ENCODE measurements around the gene OIP5. TPM values are rescaled to one million over a fixed set of nuclear protein-coding genes. Genes with fewer than 3 reads are reported as not detected.

OIP5 gene
- total RNA-seq, result 0.43 and 0.74 TPM in 2 replicates

GRCh38 chr15:41332194-41333025, at the start of gene OIP5, which contains the start of gene NUSAP1:
Gene OIP5, minus strand, starts transcription at chr15:41332591. Its CDS starts 30 bp downstream, at chr15:41332561.
Gene NUSAP1, plus strand, starts transcription at chr15:41332881. Its CDS starts 77 bp downstream, at chr15:41332958.

Other genes starting within 250 kb of the OIP5 start
- gene INO80, start 216.3 kb downstream of the OIP5 start, total RNA-seq, result 16.2 and 18.3 TPM in 2 replicates
- not detected in 2 replicates for gene EXD1, start 101.8 kb downstream of the OIP5 start, total RNA-seq
- gene CHP1, start 101.3 kb downstream of the OIP5 start, total RNA-seq, result 73.2 and 85.9 TPM in 2 replicates
- 10.1 and 14.2 TPM in 2 replicates for gene NUSAP1, start 290 bp upstream of the OIP5 start, total RNA-seq
- gene NDUFAF1, start 69.9 kb upstream of the OIP5 start, total RNA-seq, result 23.2 and 24.9 TPM in 2 replicates
- gene RTF1, start 84.5 kb upstream of the OIP5 start, total RNA-seq, result 15.3 and 15.8 TPM in 2 replicates
- gene ITPKA, start 161.3 kb upstream of the OIP5 start, total RNA-seq, result 0.92 and 1.4 TPM in 2 replicates
- gene LTK, start 181.2 kb upstream of the OIP5 start, total RNA-seq, result under 0.01 TPM in 1 of 2 replicates, not detected in the other
- gene RPAP1, start 211.7 kb upstream of the OIP5 start, total RNA-seq, result 10.7 and 15.3 TPM in 2 replicates
- 4.0 and 4.3 TPM in 2 replicates for gene TYRO3, start 226.6 kb upstream of the OIP5 start, total RNA-seq